Measurements from ENCODE around the gene DTWD1. TPM values are rescaled to one million over a fixed set of nuclear protein-coding genes. Genes with fewer than 3 reads are reported as not detected.

DTWD1 gene
- total and polyA plus RNA-seq, 9 of the 15 experiments (the other 6 are each of a cell fraction or from before 2014, with no cell fraction given) = 23.1 to 76.4 (median 36.5) TPM

DNA sequence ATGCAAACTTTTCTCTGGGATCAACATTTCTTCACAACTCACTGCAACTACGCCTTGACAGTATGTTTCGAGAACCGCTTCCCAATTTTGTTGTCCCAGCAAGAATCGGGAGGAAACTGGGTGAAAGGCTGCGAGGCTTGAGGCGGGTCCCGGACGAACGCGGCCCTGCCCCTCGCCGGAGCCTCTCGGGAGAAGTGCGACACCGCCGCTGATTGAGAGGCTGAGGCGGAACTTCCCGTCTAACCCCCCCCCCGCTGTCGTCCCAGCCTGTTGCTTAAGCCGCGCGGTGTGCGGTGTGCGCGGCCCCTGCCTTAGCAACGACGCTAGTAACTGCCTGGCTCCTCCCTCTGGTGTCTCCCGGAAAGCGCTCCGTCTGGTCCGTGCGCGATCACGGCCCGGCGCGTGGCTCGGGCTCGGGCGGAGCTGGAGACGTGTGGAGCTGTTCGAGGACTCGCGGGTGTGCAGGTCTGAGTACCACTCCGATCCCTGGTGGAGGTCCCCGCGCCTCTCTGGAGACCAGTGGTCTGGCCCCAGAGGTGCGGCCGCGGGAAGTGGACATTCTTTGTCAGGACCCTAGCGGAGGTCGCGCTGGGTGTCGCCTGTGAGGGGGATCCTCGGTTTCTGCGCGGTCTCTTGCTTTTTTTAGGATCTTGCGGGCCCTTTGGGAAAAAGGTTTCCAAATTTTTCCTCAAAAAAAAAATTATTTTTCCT, at the start of gene DTWD1, which contains the start of gene FAM227B (continued):
- TF ChIP-seq, protein P1, sequence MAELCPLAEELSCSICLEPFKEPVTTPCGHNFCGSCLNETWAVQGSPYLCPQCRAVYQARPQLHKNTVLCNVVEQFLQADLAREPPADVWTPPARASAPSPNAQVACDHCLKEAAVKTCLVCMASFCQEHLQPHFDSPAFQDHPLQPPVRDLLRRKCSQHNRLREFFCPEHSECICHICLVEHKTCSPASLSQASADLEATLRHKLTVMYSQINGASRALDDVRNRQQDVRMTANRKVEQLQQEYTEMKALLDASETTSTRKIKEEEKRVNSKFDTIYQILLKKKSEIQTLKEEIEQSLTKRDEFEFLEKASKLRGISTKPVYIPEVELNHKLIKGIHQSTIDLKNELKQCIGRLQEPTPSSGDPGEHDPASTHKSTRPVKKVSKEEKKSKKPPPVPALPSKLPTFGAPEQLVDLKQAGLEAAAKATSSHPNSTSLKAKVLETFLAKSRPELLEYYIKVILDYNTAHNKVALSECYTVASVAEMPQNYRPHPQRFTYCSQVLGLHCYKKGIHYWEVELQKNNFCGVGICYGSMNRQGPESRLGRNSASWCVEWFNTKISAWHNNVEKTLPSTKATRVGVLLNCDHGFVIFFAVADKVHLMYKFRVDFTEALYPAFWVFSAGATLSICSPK (IDR thresholded peaks at IDR 0.05; ENCODE audit: borderline replicate concordance) = no peak
- TF ChIP-seq, protein P2, sequence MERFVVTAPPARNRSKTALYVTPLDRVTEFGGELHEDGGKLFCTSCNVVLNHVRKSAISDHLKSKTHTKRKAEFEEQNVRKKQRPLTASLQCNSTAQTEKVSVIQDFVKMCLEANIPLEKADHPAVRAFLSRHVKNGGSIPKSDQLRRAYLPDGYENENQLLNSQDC (CRISPR knock-in tag; IDR thresholded peaks at IDR 0.05) = no peak
- TF ChIP-seq SIN3B (IDR thresholded peaks at IDR 0.05; ENCODE audit: low read depth) = no peak; the same call in 1 of the 2 replicates
- TF ChIP-seq SMAD4 (CRISPR knock-in tag; conservative IDR thresholded peaks at IDR 0.05) = peak; percentile 76
- no peak for TF ChIP-seq ZNF134 (CRISPR knock-in tag; conservative IDR thresholded peaks at IDR 0.05)
- TF ChIP-seq, protein P3, sequence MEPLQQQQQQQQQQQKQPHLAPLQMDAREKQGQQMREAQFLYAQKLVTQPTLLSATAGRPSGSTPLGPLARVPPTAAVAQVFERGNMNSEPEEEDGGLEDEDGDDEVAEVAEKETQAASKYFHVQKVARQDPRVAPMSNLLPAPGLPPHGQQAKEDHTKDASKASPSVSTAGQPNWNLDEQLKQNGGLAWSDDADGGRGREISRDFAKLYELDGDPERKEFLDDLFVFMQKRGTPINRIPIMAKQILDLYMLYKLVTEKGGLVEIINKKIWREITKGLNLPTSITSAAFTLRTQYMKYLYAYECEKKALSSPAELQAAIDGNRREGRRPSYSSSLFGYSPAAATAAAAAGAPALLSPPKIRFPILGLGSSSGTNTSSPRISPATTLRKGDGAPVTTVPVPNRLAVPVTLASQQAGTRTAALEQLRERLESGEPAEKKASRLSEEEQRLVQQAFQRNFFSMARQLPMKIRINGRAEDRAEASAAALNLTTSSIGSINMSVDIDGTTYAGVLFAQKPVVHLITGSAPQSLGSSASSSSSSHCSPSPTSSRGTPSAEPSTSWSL (CRISPR knock-in tag; IDR thresholded peaks at IDR 0.05; ENCODE audit: borderline replicate concordance) = peak; percentile 62; the same call in 1 of the 2 replicates
- TF ChIP-seq, protein P4, sequence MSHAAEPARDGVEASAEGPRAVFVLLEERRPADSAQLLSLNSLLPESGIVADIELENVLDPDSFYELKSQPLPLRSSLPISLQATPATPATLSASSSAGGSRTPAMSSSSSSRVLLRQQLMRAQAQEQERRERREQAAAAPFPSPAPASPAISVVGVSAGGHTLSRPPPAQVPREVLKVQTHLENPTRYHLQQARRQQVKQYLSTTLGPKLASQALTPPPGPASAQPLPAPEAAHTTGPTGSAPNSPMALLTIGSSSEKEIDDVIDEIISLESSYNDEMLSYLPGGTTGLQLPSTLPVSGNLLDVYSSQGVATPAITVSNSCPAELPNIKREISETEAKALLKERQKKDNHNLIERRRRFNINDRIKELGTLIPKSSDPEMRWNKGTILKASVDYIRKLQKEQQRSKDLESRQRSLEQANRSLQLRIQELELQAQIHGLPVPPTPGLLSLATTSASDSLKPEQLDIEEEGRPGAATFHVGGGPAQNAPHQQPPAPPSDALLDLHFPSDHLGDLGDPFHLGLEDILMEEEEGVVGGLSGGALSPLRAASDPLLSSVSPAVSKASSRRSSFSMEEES (CRISPR knock-in tag; IDR thresholded peaks at IDR 0.05) = no peak
- no peak for TF ChIP-seq POLR3A (IDR thresholded peaks at IDR 0.05; ENCODE audit: borderline replicate concordance, extremely low read depth, insufficient read depth, insufficient read length)
- TF ChIP-seq JUND (IDR thresholded peaks at IDR 0.05; ENCODE audit: borderline replicate concordance, low read depth, low read length) = peak; percentile 67; the same call in 1 of the 2 replicates
- no peak; the same call in 2 of the 3 replicates for TF ChIP-seq JUND (tag; IDR thresholded peaks at IDR 0.05; ENCODE audit: borderline replicate concordance, low read depth, low read length)
- TF ChIP-seq RB1 (IDR thresholded peaks at IDR 0.05; ENCODE audit: low read depth) = peak; percentile 88
- TF ChIP-seq ARNT (IDR thresholded peaks at IDR 0.05) = peak in 1 of 2 experiments; percentile 20; a peak in 1 of 4 replicates
- no peak for TF ChIP-seq ESRRB (CRISPR knock-in tag; IDR thresholded peaks at IDR 0.05; ENCODE audit: borderline replicate concordance)
- TF ChIP-seq ZNF324 (CRISPR knock-in tag; IDR thresholded peaks at IDR 0.05) = peak; percentile 68; the same call in 1 of the 2 replicates
- TF ChIP-seq ZNF764 (CRISPR knock-in tag; IDR thresholded peaks at IDR 0.05; ENCODE audit: low read depth) = no peak; the same call in 1 of the 2 replicates
- peak; percentile 79 for TF ChIP-seq ETV1 (tag; conservative IDR thresholded peaks at IDR 0.05; ENCODE audit: low read depth)
- TF ChIP-seq CAMTA2 (CRISPR knock-in tag; conservative IDR thresholded peaks at IDR 0.05) = no peak
- TF ChIP-seq ZNF143 (CRISPR knock-in tag; IDR thresholded peaks at IDR 0.05) = 0 out of 2 replicates have a peak, but pooled peaks have one; percentile 33
- peak; percentile 22; the same call in 1 of the 2 replicates for TF ChIP-seq ZNF584 (CRISPR knock-in tag; IDR thresholded peaks at IDR 0.05; ENCODE audit: low read depth)
- 0 out of 2 replicates have a peak, but pooled peaks have one; percentile 15 for TF ChIP-seq NCOA6 (IDR thresholded peaks at IDR 0.05)
- no peak for TF ChIP-seq HMG20A (CRISPR knock-in tag; conservative IDR thresholded peaks at IDR 0.05)
- TF ChIP-seq SMAD1 (IDR thresholded peaks at IDR 0.05; ENCODE audit: low read depth, low read length, partially characterized antibody) = peak; percentile 68
- TF ChIP-seq ZFP1 (CRISPR knock-in tag; IDR thresholded peaks at IDR 0.05) = no peak; the same call in 1 of the 2 replicates
- TF ChIP-seq FUS (optimal IDR thresholded peaks at IDR 0.05; ENCODE audit: low read depth, low read length) = peak; percentile 55
